ENCODE measurements around the gene PARS2.

- no peak for TF ChIP-seq EZH2 (IDR thresholded peaks at IDR 0.05; ENCODE audit: low read length, unreplicated experiment)
- peak; percentile 93 for TF ChIP-seq CTCF (conservative IDR thresholded peaks at IDR 0.05; ENCODE audit: low read depth, low read length)
Observed at GRCh38 chr1:54810153-54810942, 46.0 kb upstream of the PARS2 start.

Data from PC-3 (cell line).